ENCODE measurements around the gene TPSB2. TPM values are rescaled to one million over a fixed set of nuclear protein-coding genes. Genes with fewer than 3 reads are reported as not detected.
"Not testable (repeated sequence)": the region's sequence is repeated elsewhere in the genome, so short reads cannot be mapped to it uniquely, and the experiment has no call there.

The TPSB2 gene
- total RNA-seq, 2 donors from 2014 or later: 39.1 to 92.9 TPM

GRCh38 chr16:1201444-1201843 lies 28.5 kb downstream of the TPSB2 start:
- H3K36me3 ChIP-seq: no peaks in the 10 kb centered on the region
- no peak overlapping the region for H3K9ac ChIP-seq (ENCODE audit: low read depth in 2 of 2, low read length in 2 of 2)
- no peaks in the 10 kb centered on the region for H3K27me3 ChIP-seq
- H3K4me3 ChIP-seq: no peak overlapping the region
- H3K4me1 ChIP-seq: no peaks in the 10 kb centered on the region
- no peak for DNase-seq
- TF ChIP-seq CTCF (IDR thresholded peaks at IDR 0.05): no peak
- intact Hi-C loops (cut with DNase I): no loop called here
- no peak overlapping the region for H3K27ac ChIP-seq
- no peaks in the 10 kb centered on the region for H3K9me3 ChIP-seq

GRCh38 chr16:1200014-1200627 lies 29.9 kb downstream of the TPSB2 start:
- no peak overlapping the region for H3K9ac ChIP-seq (ENCODE audit: low read depth in 2 of 2, low read length in 2 of 2)
- no peaks in the 10 kb centered on the region for H3K9me3 ChIP-seq
- no peak overlapping the region for H3K4me3 ChIP-seq
- no peak for TF ChIP-seq CTCF (IDR thresholded peaks at IDR 0.05)
- H3K27ac ChIP-seq: no peak overlapping the region
- no peaks in the 10 kb centered on the region for H3K27me3 ChIP-seq
- no peaks in the 10 kb centered on the region for H3K4me1 ChIP-seq
- H3K36me3 ChIP-seq: no peaks in the 10 kb centered on the region
- no peak for DNase-seq
- intact Hi-C loops (cut with DNase I): no loop called here

- Histone ChIP-seq H3K4me1 (no peaks in the 10 kb centered on the region), H3K9ac (ENCODE audit: low read depth in 2 of 2, low read length in 2 of 2) (no peak overlapping the region), H3K27me3 (no peaks in the 10 kb centered on the region), H3K27ac (no peak overlapping the region), H3K4me3 (no peak overlapping the region), H3K36me3 (no peaks in the 10 kb centered on the region), H3K9me3 (no peaks in the 10 kb centered on the region)
- no peak for TF ChIP-seq CTCF (IDR thresholded peaks at IDR 0.05)
- DNase-seq: no peak
- intact Hi-C loops (cut with DNase I): no loop called here
These were observed 30.5 kb downstream of the TPSB2 start for GRCh38 chr16:1199347-1200013.

- H3K9ac ChIP-seq (ENCODE audit: low read depth in 2 of 2, low read length in 2 of 2); intact Hi-C loops (cut with DNase I); H3K4me3 ChIP-seq; DNase-seq; H3K9me3 ChIP-seq; H3K4me1 ChIP-seq; H3K27ac ChIP-seq; H3K36me3 ChIP-seq; H3K27me3 ChIP-seq: not testable (repeated sequence)
These were observed 31.2 kb downstream of the TPSB2 start for GRCh38 chr16:1198671-1199346.

GRCh38 chr16:1198194-1198593 lies 31.8 kb downstream of the TPSB2 start:
- H3K4me3 ChIP-seq: no peak overlapping the region
- no peak overlapping the region for H3K9ac ChIP-seq (ENCODE audit: low read depth in 2 of 2, low read length in 2 of 2)
- no peak overlapping the region for H3K27ac ChIP-seq
- no peaks in the 10 kb centered on the region for H3K27me3 ChIP-seq
- no peak for DNase-seq
- no peaks in the 10 kb centered on the region for H3K9me3 ChIP-seq
- no peak for TF ChIP-seq CTCF (IDR thresholded peaks at IDR 0.05)
- intact Hi-C loops (cut with DNase I): no loop called here
- no peaks in the 10 kb centered on the region for H3K4me1 ChIP-seq
- no peaks in the 10 kb centered on the region for H3K36me3 ChIP-seq
